GM21515 (cell line): ENCODE measurements around the gene SLC25A34.

Source experiments
- ATAC-seq: cut with Tn5 transposase; IDR thresholded peaks from one replicate; pipeline ENCODE4 v1.9.1; 2021; ENCODE audit not compliant: unreplicated experiment

Gene SLC25A34

GRCh38 chr1:15731735-15732685 lies 4.0 kb upstream of the SLC25A34 start:
- no peak for ATAC-seq

GRCh38 chr1:15732686-15733081 lies 3.4 kb upstream of the SLC25A34 start:
- no peak for ATAC-seq

GRCh38 chr1:15733218-15733725 lies 2.8 kb upstream of the SLC25A34 start:
- no peak for ATAC-seq

GRCh38 chr1:15733726-15734226 lies 2.3 kb upstream of the SLC25A34 start:
- no peak for ATAC-seq

- ATAC-seq, result no peak
Measured at GRCh38 chr1:15734296-15734695, 1.8 kb upstream of the SLC25A34 start.

- ATAC-seq, result no peak
Measured at GRCh38 chr1:15734901-15735300, 1.2 kb upstream of the SLC25A34 start.

GRCh38 chr1:15735304-15736037 lies 587 bp upstream of the SLC25A34 start:
- no peak for ATAC-seq

- no peak for ATAC-seq
Measured at GRCh38 chr1:15736892-15737261, 819 bp downstream of the SLC25A34 start.

- no peak for ATAC-seq
Measured at GRCh38 chr1:15737324-15738319, 1.6 kb downstream of the SLC25A34 start.

- ATAC-seq, result no peak
Measured at GRCh38 chr1:15738416-15739113, 2.5 kb downstream of the SLC25A34 start.

GRCh38 chr1:15739259-15739658 lies 3.2 kb downstream of the SLC25A34 start:
- ATAC-seq, result no peak

GRCh38 chr1:15739745-15740144 lies 3.7 kb downstream of the SLC25A34 start:
- no peak for ATAC-seq

GRCh38 chr1:15740924-15741850 lies 5.1 kb downstream of the SLC25A34 start:
- ATAC-seq, result no peak

- no peak for ATAC-seq
Measured at GRCh38 chr1:15742339-15742801, 6.3 kb downstream of the SLC25A34 start, which contains the start of gene TMEM82. Gene TMEM82, plus strand, starts transcription at chr1:15742499. Its CDS starts 61 bp downstream, at chr1:15742560.

- no peak for ATAC-seq
Measured at GRCh38 chr1:15744122-15744679, 8.1 kb downstream of the SLC25A34 start.

- no peak for ATAC-seq
Measured at GRCh38 chr1:15747378-15747777, 11.3 kb downstream of the SLC25A34 start.

- ATAC-seq, result no peak
Measured at GRCh38 chr1:15748264-15748663, 12.2 kb downstream of the SLC25A34 start.

- no peak for ATAC-seq
Measured at GRCh38 chr1:15748690-15749398, 12.8 kb downstream of the SLC25A34 start.
